ENCODE data around the gene GUCY1A1. TPM values are rescaled to one million over a fixed set of nuclear protein-coding genes. Genes with fewer than 3 reads are reported as not detected.

The GUCY1A1 gene
- total RNA-seq, 1 donor from 2014 or later = not detected

DNA sequence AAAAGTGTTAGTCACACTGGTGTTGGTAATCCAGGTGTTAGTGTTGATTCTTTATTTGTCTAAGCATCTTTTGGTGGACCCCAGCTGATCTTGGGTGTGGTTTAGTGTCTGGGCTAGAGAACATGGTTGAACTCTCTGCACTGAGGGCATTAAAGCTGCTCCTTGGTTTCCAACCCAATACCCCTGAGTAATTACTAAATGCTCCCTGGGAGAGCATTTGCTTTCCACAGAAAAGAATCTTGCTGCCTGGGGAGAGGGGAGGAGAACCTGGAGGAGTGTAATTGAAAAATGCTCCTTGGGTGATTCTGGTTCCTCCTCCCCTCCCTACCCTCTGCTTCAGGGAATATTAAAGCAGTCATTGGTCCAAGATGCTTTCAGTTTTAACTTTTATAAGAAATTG lies 95.3 kb downstream of the GUCY1A1 start:
- DNase-seq (ENCODE audit: low spot score) = no peak
- Mint-ChIP-seq H3K27me3 (ENCODE audit: low read depth) (peaks cover 42% of the 10 kb centered on the region), H3K4me3 (ENCODE audit: low read depth) (no peak overlapping the region), H3K4me1 (ENCODE audit: low read depth) (peaks cover 4% of the 10 kb centered on the region), H3K9me3 (no peaks in the 10 kb centered on the region), H3K36me3 (ENCODE audit: low read depth) (peaks cover 3% of the 10 kb centered on the region), H3K27ac (no peak overlapping the region)
- intact Hi-C loops (cut with micrococcal nuclease) = no loop called here

DNA sequence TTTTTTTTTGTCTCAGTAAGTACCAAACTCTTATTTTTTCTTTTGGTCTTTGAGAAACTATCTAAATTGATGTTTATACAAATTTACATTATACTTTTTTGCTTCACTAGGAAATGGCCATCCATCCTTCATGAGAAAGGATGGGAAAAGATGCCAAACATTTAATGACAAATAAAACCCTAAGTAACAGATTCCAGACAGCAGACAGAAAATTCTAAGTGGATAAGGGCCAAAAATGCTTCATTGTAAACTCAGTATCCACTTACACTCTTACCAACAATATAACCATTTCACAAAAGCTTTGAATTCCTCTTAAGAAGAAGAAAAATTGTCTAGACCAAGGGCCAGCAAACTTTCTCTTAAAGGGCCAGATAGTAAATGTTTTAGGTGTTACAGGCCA lies 95.7 kb downstream of the GUCY1A1 start:
- peaks cover 4% of the 10 kb centered on the region for H3K4me1 Mint-ChIP-seq (ENCODE audit: low read depth)
- H3K36me3 Mint-ChIP-seq (ENCODE audit: low read depth) = peaks cover 3% of the 10 kb centered on the region
- H3K27ac Mint-ChIP-seq = no peak overlapping the region
- DNase-seq (ENCODE audit: low spot score) = no peak
- H3K4me3 Mint-ChIP-seq (ENCODE audit: low read depth) = no peak overlapping the region
- intact Hi-C loops (cut with micrococcal nuclease) = no loop called here
- peaks cover 40% of the 10 kb centered on the region for H3K27me3 Mint-ChIP-seq (ENCODE audit: low read depth)
- no peaks in the 10 kb centered on the region for H3K9me3 Mint-ChIP-seq

DNA sequence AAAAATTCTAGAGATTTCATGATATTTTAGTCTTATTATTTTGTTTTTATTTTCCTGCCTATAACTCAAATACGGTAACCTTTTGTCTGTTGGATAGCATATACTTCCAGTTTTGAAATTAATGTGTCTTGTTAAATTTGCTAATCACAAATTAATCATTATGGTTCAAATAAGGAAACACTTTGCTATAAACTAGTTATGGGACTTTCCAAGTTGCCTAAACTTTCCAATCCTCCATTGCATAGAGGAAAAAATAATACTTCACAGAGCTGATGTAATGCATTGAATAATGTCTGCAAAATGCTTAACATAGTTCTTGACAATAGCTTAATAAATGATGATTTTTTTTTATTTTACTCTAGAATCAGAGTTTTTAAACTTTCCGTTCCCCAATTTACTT lies 96.9 kb downstream of the GUCY1A1 start:
- intact Hi-C loops (cut with micrococcal nuclease) = no loop called here
- Mint-ChIP-seq H3K9me3 (no peaks in the 10 kb centered on the region), H3K27ac (no peak overlapping the region), H3K4me3 (ENCODE audit: low read depth) (no peak overlapping the region), H3K4me1 (ENCODE audit: low read depth) (peaks cover 2% of the 10 kb centered on the region), H3K27me3 (ENCODE audit: low read depth) (peaks cover 30% of the 10 kb centered on the region), H3K36me3 (ENCODE audit: low read depth) (peaks cover 3% of the 10 kb centered on the region)
- no peak for DNase-seq (ENCODE audit: low spot score)

DNA sequence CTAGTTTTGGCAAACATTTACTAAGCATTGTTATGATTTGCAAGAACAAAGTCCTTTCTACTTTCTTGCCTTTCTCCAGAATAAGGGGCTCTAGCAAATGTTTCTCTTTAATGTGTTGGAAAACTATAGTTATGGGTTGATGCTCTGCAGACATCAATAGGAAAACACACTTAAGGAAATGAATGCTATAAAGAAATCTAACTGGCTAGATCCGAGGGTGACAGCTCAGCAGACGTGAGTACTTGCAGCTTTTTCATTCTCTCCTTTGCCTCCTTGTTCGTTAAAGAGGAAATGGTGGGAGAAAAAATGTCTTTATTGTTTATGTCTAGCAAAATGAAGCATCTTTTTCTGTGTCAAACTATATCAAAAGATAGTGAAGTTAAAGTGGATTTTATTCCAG lies 98.5 kb downstream of the GUCY1A1 start:
- intact Hi-C loops (cut with micrococcal nuclease) = no loop called here
- no peak overlapping the region for H3K4me3 Mint-ChIP-seq (ENCODE audit: low read depth)
- no peak for DNase-seq (ENCODE audit: low spot score)
- H3K27me3 Mint-ChIP-seq (ENCODE audit: low read depth) = peaks cover 28% of the 10 kb centered on the region
- H3K9me3 Mint-ChIP-seq = no peaks in the 10 kb centered on the region
- no peak overlapping the region for H3K27ac Mint-ChIP-seq
- peaks cover 3% of the 10 kb centered on the region for H3K36me3 Mint-ChIP-seq (ENCODE audit: low read depth)
- peaks cover 1% of the 10 kb centered on the region for H3K4me1 Mint-ChIP-seq (ENCODE audit: low read depth)

DNA sequence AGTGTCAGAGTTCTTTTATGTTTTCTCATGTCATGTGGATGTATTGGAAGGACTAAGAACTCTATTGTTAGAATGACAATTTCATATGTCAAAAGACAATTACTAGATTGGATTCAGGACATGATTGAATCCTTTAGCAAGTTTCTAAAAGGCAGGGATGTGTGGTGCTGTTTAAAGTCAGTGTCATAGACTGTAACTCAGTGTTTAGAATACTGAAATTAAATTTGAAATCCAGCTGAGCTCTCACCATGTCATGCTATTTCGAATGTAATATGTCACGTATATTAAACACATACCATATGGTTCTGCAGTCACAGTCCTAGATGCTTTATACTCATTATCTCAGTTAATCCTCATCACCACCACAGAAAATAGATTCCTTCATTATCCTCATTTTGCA lies 100.0 kb downstream of the GUCY1A1 start:
- no peaks in the 10 kb centered on the region for H3K9me3 Mint-ChIP-seq
- H3K4me1 Mint-ChIP-seq (ENCODE audit: low read depth) = no peaks in the 10 kb centered on the region
- H3K27me3 Mint-ChIP-seq (ENCODE audit: low read depth) = peaks cover 20% of the 10 kb centered on the region
- H3K4me3 Mint-ChIP-seq (ENCODE audit: low read depth) = no peak overlapping the region
- no peak overlapping the region for H3K27ac Mint-ChIP-seq
- DNase-seq (ENCODE audit: low spot score) = no peak
- intact Hi-C loops (cut with micrococcal nuclease) = no loop called here
- H3K36me3 Mint-ChIP-seq (ENCODE audit: low read depth) = no peaks in the 10 kb centered on the region

DNA sequence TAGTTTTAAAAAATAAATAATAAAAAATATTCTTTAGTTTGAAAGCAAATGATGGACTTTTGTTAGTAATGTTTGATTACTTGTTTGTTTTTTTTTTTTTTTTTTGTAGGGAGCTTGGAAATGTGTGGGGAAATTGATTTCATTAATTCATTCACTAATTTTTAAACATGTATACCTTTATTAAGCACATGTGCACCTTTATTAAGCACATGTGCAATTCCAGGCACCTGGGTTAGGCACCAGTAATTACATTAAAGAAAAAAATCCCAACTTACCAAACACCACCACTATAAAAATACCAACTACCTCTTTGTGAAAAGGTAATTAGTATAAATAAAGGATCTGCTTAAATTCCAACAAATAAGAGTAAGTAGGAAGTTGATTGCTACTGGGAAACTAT lies 101.7 kb downstream of the GUCY1A1 start:
- no peaks in the 10 kb centered on the region for H3K36me3 Mint-ChIP-seq (ENCODE audit: low read depth)
- intact Hi-C loops (cut with micrococcal nuclease) = no loop called here
- H3K27me3 Mint-ChIP-seq (ENCODE audit: low read depth) = peaks cover 14% of the 10 kb centered on the region
- no peak for DNase-seq (ENCODE audit: low spot score)
- no peaks in the 10 kb centered on the region for H3K4me1 Mint-ChIP-seq (ENCODE audit: low read depth)
- H3K9me3 Mint-ChIP-seq = no peaks in the 10 kb centered on the region
- H3K27ac Mint-ChIP-seq = no peak overlapping the region
- H3K4me3 Mint-ChIP-seq (ENCODE audit: low read depth) = no peak overlapping the region

DNA sequence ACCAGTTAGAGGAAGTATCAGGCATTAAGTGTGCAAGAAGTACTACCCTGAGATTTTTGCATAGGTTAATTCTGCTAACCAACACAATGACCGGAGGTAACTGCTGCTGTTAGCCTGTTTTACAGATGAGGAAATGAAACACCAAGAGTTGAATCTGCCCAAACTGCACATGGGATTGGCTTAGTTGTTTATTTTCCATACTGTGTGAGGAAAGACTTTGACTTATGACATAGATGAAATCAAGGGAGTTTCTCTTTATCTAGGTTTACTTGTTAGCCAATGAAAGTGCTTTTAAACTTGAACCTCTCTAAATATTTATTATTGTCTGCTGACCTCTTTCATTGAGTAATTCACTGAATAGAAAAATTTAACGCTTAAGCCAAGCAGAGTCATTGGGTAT lies 102.4 kb downstream of the GUCY1A1 start:
- no peak for DNase-seq (ENCODE audit: low spot score)
- intact Hi-C loops (cut with micrococcal nuclease) = no loop called here
- H3K36me3 Mint-ChIP-seq (ENCODE audit: low read depth) = no peaks in the 10 kb centered on the region

DNA sequence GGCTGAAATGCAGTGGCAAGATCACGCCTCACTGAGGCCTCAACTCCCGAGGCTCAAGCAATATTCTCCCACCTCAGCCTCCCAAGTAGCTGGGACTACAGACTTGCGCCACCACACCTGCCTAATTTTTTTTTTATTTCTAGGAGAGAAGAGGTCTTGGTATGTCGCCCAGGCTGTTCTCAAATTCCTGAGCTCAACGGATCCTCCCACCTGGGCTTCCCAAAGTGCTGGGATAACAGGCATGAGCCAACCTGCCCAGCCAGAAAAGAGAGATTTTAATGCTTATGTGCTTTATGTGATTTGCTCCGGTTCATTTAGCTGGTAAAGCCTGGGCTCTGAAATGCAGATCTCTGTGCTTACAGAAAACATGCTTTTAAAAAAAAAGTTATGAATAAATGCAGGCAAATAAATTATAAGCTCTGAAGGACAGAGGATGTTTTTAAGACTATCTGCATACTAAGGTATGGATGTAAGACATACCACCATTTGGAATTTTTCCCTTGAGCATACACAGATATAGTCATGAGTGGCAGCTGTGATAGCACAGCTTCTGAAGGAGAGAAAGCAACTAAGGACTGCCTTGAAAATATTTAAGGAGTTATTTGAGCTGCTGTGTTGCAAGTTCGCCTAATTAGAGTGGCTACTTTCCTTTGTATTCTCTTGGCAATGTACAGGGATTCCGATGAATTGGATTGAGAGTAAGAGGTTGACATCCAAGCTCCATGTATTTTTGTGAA lies 106.0 kb downstream of the GUCY1A1 start:
- Mint-ChIP-seq H3K27me3 (ENCODE audit: low read depth) (no peaks in the 10 kb centered on the region), H3K4me3 (ENCODE audit: low read depth) (no peak overlapping the region), H3K4me1 (ENCODE audit: low read depth) (no peaks in the 10 kb centered on the region), H3K9me3 (no peaks in the 10 kb centered on the region), H3K27ac (no peak overlapping the region), H3K36me3 (ENCODE audit: low read depth) (no peaks in the 10 kb centered on the region)
- intact Hi-C loops (cut with micrococcal nuclease) = no loop called here
- no peak for DNase-seq (ENCODE audit: low spot score)

More for the DNA sequence above, 102.4 kb downstream of the GUCY1A1 start:
- H3K27ac Mint-ChIP-seq = no peak overlapping the region
- H3K9me3 Mint-ChIP-seq = no peaks in the 10 kb centered on the region
- H3K4me3 Mint-ChIP-seq (ENCODE audit: low read depth) = no peak overlapping the region
- peaks cover 14% of the 10 kb centered on the region for H3K27me3 Mint-ChIP-seq (ENCODE audit: low read depth)
- H3K4me1 Mint-ChIP-seq (ENCODE audit: low read depth) = no peaks in the 10 kb centered on the region

DNA sequence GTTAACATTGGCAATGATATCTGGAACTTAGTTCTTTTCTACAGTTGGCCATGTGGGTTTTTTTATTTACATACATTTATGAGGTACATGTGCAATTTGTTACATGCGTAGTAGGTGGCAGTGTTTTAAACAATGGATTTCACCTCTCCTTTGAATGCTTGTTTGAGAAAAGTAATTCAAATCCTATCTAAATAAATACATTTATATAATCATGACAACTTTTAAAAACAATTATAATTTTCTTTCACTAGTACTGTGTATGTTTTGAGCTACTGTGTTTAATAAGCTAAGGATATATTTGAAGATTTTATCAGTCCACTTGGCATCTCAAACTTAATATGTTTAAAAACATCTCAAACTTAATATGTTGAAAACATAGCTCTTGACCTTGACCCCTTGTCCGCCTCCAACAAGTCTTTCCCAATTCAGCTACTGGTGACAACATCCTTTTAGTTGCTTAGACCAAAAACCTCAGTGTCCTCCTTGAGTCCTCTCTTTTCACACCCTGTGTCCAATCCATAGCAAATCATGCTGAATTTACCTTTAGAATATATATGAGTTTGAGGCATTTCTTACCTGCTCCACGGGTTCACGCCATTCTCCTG lies 106.7 kb downstream of the GUCY1A1 start:
- no peak overlapping the region for H3K27ac Mint-ChIP-seq
- H3K27me3 Mint-ChIP-seq (ENCODE audit: low read depth) = no peaks in the 10 kb centered on the region
- no peaks in the 10 kb centered on the region for H3K36me3 Mint-ChIP-seq (ENCODE audit: low read depth)
- no peaks in the 10 kb centered on the region for H3K4me1 Mint-ChIP-seq (ENCODE audit: low read depth)
- no peak for DNase-seq (ENCODE audit: low spot score)
- H3K4me3 Mint-ChIP-seq (ENCODE audit: low read depth) = no peak overlapping the region
- intact Hi-C loops (cut with micrococcal nuclease) = no loop called here
- H3K9me3 Mint-ChIP-seq = no peaks in the 10 kb centered on the region

DNA sequence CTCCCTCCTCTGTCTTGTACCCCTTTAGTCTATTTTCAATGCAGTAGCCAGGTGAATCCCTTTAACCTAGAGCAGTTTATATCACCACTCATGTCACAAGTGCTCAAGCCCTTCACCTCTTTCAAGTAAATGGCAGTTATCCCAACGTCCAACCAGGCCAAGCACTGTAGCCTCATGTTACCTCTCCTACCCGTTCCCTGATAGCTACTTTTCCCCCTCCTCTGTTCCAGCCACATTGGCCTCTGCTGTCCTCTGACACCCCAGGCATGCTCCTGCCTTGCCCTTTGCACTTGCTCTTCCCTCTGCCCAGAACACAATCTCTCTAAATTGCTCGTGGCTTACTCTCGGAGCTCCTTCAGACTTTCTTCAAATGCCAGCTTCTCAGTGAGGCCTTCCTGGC lies 107.4 kb downstream of the GUCY1A1 start:
- no peak overlapping the region for H3K27ac Mint-ChIP-seq
- intact Hi-C loops (cut with micrococcal nuclease) = no loop called here
- no peak overlapping the region for H3K4me3 Mint-ChIP-seq (ENCODE audit: low read depth)
- no peaks in the 10 kb centered on the region for H3K9me3 Mint-ChIP-seq
- DNase-seq (ENCODE audit: low spot score) = no peak
- H3K36me3 Mint-ChIP-seq (ENCODE audit: low read depth) = no peaks in the 10 kb centered on the region
- H3K4me1 Mint-ChIP-seq (ENCODE audit: low read depth) = no peaks in the 10 kb centered on the region
- H3K27me3 Mint-ChIP-seq (ENCODE audit: low read depth) = no peaks in the 10 kb centered on the region

DNA sequence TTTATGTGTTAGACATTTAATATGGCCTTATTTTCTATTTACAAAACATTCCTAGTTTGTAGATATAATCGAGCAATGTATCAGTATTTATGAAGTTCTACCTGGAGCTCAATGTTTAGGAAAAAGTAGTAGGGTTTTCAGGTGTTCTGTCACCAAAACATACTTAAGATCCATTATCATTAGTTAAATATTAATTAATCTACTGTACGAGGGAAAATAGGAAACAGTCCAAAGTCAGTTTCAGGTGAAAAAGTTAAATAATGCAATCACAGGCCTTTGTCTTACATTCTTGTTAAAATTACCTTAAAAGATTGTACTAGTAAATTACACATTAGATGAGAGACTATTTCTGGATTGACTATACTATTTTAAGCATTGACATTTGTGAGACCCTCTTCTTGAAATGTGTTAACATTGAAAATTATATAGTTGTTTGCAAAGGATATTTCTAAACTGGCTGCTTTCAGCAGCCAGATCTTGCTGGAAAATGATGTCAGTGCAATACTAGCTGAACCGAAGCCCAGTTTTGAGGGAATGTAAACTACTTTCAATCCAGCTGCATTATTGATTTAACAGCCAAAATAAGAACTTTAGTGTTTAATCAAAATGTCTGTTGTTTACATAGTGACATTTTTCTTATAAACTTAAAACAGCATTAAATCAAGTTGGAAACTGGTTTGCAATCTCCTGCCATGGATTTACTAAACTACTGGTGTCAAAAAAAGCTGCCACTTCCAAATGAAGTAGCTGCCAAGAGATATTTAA lies 111.5 kb downstream of the GUCY1A1 start:
- H3K9me3 Mint-ChIP-seq = no peaks in the 10 kb centered on the region
- intact Hi-C loops (cut with micrococcal nuclease) = no loop called here
- H3K4me1 Mint-ChIP-seq (ENCODE audit: low read depth) = no peaks in the 10 kb centered on the region
- no peak overlapping the region for H3K27ac Mint-ChIP-seq
- peaks cover 5% of the 10 kb centered on the region for H3K27me3 Mint-ChIP-seq (ENCODE audit: low read depth)
- no peak overlapping the region for H3K4me3 Mint-ChIP-seq (ENCODE audit: low read depth)
- DNase-seq (ENCODE audit: low spot score) = no peak
- no peaks in the 10 kb centered on the region for H3K36me3 Mint-ChIP-seq (ENCODE audit: low read depth)

DNA sequence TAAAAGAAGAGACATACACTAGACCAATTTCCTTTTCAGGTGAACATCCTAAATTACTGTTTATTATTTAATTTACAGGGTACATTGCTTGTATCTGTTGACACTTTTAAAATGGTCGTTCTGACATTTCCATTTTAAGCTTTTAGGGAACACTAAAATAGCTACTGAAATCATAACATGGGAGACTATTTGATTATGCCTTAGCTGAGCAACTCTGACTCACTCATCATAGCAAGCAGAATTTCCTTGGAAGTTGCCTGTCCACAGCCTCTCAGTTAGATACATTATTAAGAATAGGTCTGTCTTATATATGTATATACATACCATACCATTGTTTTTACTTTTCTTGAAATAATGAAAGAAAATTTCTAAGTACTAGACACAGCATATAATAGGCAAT lies 114.1 kb downstream of the GUCY1A1 start:
- no peak for DNase-seq (ENCODE audit: low spot score)
- intact Hi-C loops (cut with micrococcal nuclease) = no loop called here
- Mint-ChIP-seq H3K9me3 (no peaks in the 10 kb centered on the region), H3K27ac (no peak overlapping the region), H3K36me3 (ENCODE audit: low read depth) (no peaks in the 10 kb centered on the region), H3K27me3 (ENCODE audit: low read depth) (peaks cover 5% of the 10 kb centered on the region), H3K4me1 (ENCODE audit: low read depth) (no peaks in the 10 kb centered on the region), H3K4me3 (ENCODE audit: low read depth) (no peak overlapping the region)

DNA sequence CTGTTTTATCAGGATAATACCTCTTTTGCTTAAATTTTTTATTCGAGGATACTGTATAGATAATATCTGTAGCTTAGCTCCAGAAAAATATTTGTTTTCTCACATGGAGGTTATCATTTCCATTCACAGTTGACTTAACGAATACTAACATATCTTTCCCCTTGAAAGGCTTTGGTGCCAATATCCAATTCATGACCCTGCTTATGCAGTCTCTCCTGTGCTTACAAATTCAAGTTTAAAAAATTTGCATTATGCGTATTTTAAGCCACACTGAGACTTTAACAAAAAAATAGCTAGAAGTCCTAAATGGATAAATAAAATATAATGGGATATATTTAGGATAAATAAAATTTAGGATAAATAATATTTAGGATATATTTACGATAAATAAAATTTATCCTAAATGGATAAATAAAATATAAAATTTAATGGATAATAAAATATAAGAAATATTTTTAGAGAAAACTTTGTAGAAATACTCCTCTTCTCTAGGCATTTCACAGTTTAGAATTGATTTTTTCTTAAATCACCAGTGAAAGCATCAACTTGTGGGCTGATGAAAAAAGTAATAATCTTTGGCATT lies 114.7 kb downstream of the GUCY1A1 start:
- Mint-ChIP-seq H3K27me3 (ENCODE audit: low read depth) (peaks cover 5% of the 10 kb centered on the region), H3K4me3 (ENCODE audit: low read depth) (no peak overlapping the region), H3K9me3 (no peaks in the 10 kb centered on the region), H3K4me1 (ENCODE audit: low read depth) (no peaks in the 10 kb centered on the region), H3K36me3 (ENCODE audit: low read depth) (no peaks in the 10 kb centered on the region), H3K27ac (no peak overlapping the region)
- DNase-seq (ENCODE audit: low spot score) = no peak
- intact Hi-C loops (cut with micrococcal nuclease) = no loop called here

All from activated T-helper 2 cell treated with anti-CD3 and anti-CD28 coated beads, Interferon-gamma antibody, Interleukin-2, Interleukin-4, amounts not matched to agents 10 μg/mL and 5 μg/mL and 100 μg/mL, durations not matched to agents 14 hours and 24 hours and 36 hours (primary cell).